HG02852 (cell line): ENCODE data around the gene S100A12.

ENCODE experiments used
- ATAC-seq: cut with Tn5 transposase; IDR thresholded peaks from one replicate; pipeline ENCODE4 v1.9.1; 2021; ENCODE audit warnings: mild to moderate bottlenecking, moderate library complexity; ENCODE audit not compliant: unreplicated experiment

Gene S100A12

GRCh38 chr1:153370146-153370545 is 5.3 kb downstream of the S100A12 start:
- no peak for ATAC-seq

- ATAC-seq = no peak
Observed at GRCh38 chr1:153368495-153368894, 6.9 kb downstream of the S100A12 start.

GRCh38 chr1:153367090-153367489 is 8.3 kb downstream of the S100A12 start:
- no peak for ATAC-seq

GRCh38 chr1:153366261-153366660 is 9.2 kb downstream of the S100A12 start:
- no peak for ATAC-seq

GRCh38 chr1:153365696-153366095 is 9.7 kb downstream of the S100A12 start:
- no peak for ATAC-seq

- ATAC-seq = no peak
Observed at GRCh38 chr1:153364766-153365666, 10.4 kb downstream of the S100A12 start.

- ATAC-seq = no peak
Observed at GRCh38 chr1:153364156-153364555, 11.3 kb downstream of the S100A12 start.

- ATAC-seq = no peak
Observed at GRCh38 chr1:153363641-153364040, 11.8 kb downstream of the S100A12 start.

GRCh38 chr1:153362187-153362775 is 13.1 kb downstream of the S100A12 start:
- ATAC-seq = no peak

GRCh38 chr1:153361480-153362109 is 13.8 kb downstream of the S100A12 start:
- ATAC-seq = no peak

GRCh38 chr1:153360592-153361479 is 14.6 kb downstream of the S100A12 start:
- ATAC-seq = no peak

- ATAC-seq = no peak
Observed at GRCh38 chr1:153360190-153360589, 15.2 kb downstream of the S100A12 start.

- no peak for ATAC-seq
Observed at GRCh38 chr1:153359241-153359640, 16.2 kb downstream of the S100A12 start.

- no peak for ATAC-seq
Observed at GRCh38 chr1:153358691-153358975, 16.8 kb downstream of the S100A12 start.

- ATAC-seq = no peak
Observed at GRCh38 chr1:153357853-153358690, 17.3 kb downstream of the S100A12 start, which contains the start of gene S100A9. Gene S100A9 (plus strand): TSS chr1:153357854. CDS start chr1:153358284, 430 bp downstream.

- no peak for ATAC-seq
Observed at GRCh38 chr1:153357076-153357852, 18.2 kb downstream of the S100A12 start.

- no peak for ATAC-seq
Observed at GRCh38 chr1:153356392-153357075, 18.9 kb downstream of the S100A12 start.

GRCh38 chr1:153355445-153356071 is 19.9 kb downstream of the S100A12 start:
- no peak for ATAC-seq
